ENCODE data around the gene ZBTB21. TPM values are rescaled to one million over a fixed set of nuclear protein-coding genes. Genes with fewer than 3 reads are reported as not detected.

ZBTB21 gene
- total and polyA plus RNA-seq, 12 donors = 1.3 to 15.2 (median 6.1) TPM

DNA sequence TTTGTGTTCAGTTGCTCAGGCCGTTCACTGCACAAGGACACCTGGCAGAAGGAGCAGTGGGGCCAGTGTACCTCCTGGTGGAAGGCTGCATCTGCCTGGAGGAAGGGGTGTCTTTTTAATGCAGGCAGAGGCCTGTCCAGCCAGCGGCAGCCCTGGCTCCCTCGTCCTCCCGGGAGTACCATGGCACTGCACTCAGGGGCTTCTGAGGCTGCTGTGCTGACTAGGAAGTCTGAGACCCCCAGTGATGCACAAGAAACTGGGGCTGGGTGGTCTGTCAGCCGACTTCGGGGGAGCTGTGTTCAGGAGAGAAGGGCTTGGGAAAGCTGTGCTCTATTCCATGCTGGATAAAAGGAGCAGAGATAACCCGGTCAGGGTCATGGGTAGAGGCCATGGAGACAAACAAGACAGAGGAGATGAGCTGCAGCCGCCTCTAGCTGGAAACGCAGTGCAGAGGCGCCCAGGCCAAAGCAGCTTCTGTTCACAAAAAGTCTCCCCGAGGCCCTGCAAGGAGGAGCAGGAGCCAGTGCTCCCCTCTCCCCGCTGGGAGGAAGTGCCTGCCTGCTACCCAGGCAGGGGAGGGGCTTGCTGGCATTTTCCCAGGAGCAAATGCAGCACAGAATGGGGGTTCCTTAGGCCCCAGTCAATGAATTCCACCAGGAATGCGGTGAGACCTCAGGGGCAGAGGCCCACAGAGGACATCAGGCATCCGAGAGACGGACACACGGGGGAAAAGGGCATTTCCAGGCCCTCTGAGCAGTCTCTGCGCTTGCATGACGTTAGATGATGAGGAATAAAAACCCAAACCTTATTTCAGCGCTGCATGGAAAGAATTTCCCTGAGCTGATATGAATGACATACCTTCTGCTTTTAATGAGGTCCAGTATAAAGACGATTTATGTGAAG, 39.2 kb downstream of the ZBTB21 start:
- no peak for DNase-seq

DNA sequence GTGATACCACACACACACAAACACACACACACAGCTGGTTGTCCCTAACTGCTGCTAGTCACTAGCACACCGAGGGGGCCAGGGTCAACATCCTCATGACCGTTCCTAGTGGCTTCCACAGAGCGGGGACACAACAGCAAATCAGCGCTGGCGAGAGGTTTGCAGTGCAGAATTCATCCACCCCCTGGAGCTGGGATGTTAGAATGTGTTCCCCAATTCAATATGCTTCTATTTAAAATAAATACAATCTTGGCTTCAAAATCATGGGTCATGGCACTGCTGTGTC, 40.1 kb downstream of the ZBTB21 start:
- Histone ChIP-seq H3K4me1 (peaks cover 0 to 18% (median 11%) of the 10 kb centered on the region in 9 donors), H3K27me3 (no peaks in the 10 kb centered on the region), H3K9me3 (no peaks in the 10 kb centered on the region), H3K27ac (no peak overlapping the region), H3K4me3 (no peak overlapping the region), H3K36me3 (no peaks in the 10 kb centered on the region)
- intact Hi-C loops (cut with DNase I) = no loop called here
- WGBS, 2 donors = 87 to 90% methylated on average over 5 of the region's 5 CpGs
- TF ChIP-seq, protein P1, sequence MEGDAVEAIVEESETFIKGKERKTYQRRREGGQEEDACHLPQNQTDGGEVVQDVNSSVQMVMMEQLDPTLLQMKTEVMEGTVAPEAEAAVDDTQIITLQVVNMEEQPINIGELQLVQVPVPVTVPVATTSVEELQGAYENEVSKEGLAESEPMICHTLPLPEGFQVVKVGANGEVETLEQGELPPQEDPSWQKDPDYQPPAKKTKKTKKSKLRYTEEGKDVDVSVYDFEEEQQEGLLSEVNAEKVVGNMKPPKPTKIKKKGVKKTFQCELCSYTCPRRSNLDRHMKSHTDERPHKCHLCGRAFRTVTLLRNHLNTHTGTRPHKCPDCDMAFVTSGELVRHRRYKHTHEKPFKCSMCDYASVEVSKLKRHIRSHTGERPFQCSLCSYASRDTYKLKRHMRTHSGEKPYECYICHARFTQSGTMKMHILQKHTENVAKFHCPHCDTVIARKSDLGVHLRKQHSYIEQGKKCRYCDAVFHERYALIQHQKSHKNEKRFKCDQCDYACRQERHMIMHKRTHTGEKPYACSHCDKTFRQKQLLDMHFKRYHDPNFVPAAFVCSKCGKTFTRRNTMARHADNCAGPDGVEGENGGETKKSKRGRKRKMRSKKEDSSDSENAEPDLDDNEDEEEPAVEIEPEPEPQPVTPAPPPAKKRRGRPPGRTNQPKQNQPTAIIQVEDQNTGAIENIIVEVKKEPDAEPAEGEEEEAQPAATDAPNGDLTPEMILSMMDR (IDR thresholded peaks at IDR 0.05) = no peak
- DNase-seq = no peak
- no peak for ATAC-seq

More for the DNA sequence above, 39.2 kb downstream of the ZBTB21 start:
- H3K27me3 ChIP-seq = no peaks in the 10 kb centered on the region
- intact Hi-C loops (cut with DNase I) = no loop called here
- no peak overlapping the region for H3K4me3 ChIP-seq
- no peaks in the 10 kb centered on the region for H3K36me3 ChIP-seq
- TF ChIP-seq, protein P1 (IDR thresholded peaks at IDR 0.05) = no peak
- no peaks in the 10 kb centered on the region for H3K9me3 ChIP-seq
- no peak for ATAC-seq
- peaks cover 0 to 18% (median 11%) of the 10 kb centered on the region in 9 donors for H3K4me1 ChIP-seq
- WGBS, 2 donors = 74% methylated on average over 20 of the region's 20 CpGs
- no peak overlapping the region for H3K27ac ChIP-seq

DNA sequence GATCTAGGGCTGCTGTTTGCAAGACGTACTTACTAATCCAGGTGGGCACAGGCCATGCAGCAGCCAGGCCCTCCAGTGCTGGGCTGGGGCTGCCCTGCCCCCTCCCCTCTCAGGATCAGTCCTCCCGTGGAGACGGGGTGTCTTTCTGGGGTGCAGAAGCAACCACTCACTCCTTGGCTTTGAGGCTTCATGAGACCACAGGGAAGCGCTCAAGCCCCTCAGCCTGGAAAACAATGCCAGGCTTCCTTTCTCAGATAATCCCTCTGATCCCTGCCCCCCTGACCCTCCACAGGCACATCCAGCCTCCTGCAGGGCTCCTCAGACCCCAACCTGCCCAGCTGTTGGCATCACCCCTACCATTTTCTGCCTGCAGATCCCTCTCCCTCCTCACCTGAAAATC, 42.5 kb downstream of the ZBTB21 start:
- intact Hi-C loops (cut with DNase I) = no loop called here
- DNase-seq = no peak
- TF ChIP-seq, protein P1 (IDR thresholded peaks at IDR 0.05) = no peak
- no peak for ATAC-seq
- Histone ChIP-seq H3K4me1 (no peaks in the 10 kb centered on the region), H3K27me3 (peaks cover 0 to 3% (median 0%) of the 10 kb centered on the region in 7 donors), H3K4me3 (no peak overlapping the region), H3K27ac (no peak overlapping the region), H3K9me3 (no peaks in the 10 kb centered on the region), H3K36me3 (no peaks in the 10 kb centered on the region)
- 85 to 86% methylated on average over 4 of the region's 4 CpGs for WGBS, 2 donors

DNA sequence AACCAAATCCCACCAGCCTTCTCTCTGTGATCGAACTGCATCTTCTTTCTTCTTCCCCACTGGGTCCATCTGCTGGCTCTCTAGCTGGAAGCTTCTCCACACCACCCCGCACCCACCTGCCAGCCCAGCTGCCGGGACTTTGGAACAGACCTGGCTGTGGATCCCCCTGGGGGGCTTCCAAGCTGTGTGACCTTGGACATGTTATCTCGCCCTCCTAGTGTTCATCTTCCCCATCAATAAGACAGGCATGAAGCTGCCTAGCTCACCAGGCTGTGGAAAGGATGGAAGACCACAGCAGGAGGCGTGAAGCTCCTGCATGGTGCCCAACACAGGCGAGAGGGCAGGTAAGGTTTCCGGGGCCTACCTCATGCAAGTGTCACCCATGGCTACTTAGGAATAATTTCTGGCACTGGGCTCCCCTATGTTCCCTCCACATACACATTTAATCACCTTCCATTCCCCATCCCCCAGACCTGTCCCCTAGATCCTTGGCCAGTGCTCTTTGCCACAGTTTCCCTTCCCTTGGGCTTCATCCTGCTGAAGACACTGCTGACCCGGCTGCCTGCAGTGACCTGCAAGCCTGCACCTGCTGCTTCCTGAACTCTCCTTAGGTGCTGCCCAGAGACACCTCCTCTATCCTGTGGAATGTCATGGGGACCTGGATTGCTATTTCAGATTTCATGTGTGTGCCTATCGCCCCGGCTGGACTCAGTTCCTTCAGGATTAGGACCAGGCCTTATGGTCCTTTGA, 43.1 kb downstream of the ZBTB21 start:
- peaks cover 0 to 7% (median 0%) of the 10 kb centered on the region in 7 donors for H3K27me3 ChIP-seq
- no peak overlapping the region for H3K4me3 ChIP-seq
- intact Hi-C loops (cut with DNase I) = no loop called here
- WGBS, 2 donors = 91 to 92% methylated on average over 10 of the region's 10 CpGs
- no peak for DNase-seq
- ATAC-seq = no peak
- H3K9me3 ChIP-seq = no peaks in the 10 kb centered on the region
- H3K36me3 ChIP-seq = no peaks in the 10 kb centered on the region
- H3K4me1 ChIP-seq = no peaks in the 10 kb centered on the region
- H3K27ac ChIP-seq = no peak overlapping the region
- TF ChIP-seq, protein P1 (IDR thresholded peaks at IDR 0.05) = no peak

All from heart right ventricle (tissue), 16 donors.